ENCODE measurements around the gene AIP.

- TF ChIP-seq CTCF (IDR thresholded peaks at IDR 0.05) (no peak), EP300 (IDR thresholded peaks at IDR 0.05) (no peak), POLR2A (IDR thresholded peaks at IDR 0.05) (no peak)
Measured at GRCh38 chr11:67521924-67522323, 39.1 kb downstream of the AIP start.

Data from ovary (tissue), 3 donors.